SU-DHL-6 (cell line): ENCODE data around the gene CYP2C9.
"Not testable (repeated sequence)": the region's sequence is repeated elsewhere in the genome, so short reads cannot be mapped to it uniquely, and the experiment has no call there.

ENCODE experiments used
- H2AFZ ChIP-seq: fragments of 200-600 bp; sonication (generic); 2 replicates; pipeline ENCODE4 v1.6.1; 2014; ENCODE audit warnings: low read depth, mild to moderate bottlenecking, moderate library complexity, mixed read lengths, antibody characterized with exemption, low read length; ENCODE audit not compliant: severe bottlenecking
- H3F3A ChIP-seq: fragments of 200-600 bp; shearing (Covaris generic); 2 replicates; pipeline ENCODE4 v1.6.0; 2016; ENCODE audit warnings: antibody characterized with exemption, mild to moderate bottlenecking; ENCODE audit not compliant: insufficient read depth
- H3K27ac ChIP-seq: fragments of 200-600 bp; sonication (generic); 2 replicates; pipeline ENCODE4 v1.5.1; 2016; ENCODE audit warnings: low read depth, mild to moderate bottlenecking, low read length, moderate library complexity, mixed read lengths
- H3K27me3 ChIP-seq: fragments of 200-600 bp; sonication (generic), shearing (Covaris generic); 2 replicates; pipeline ENCODE4 v1.6.0; 2014; ENCODE audit warnings: mild to moderate bottlenecking, low read length
- H3K36me3 ChIP-seq: fragments of 200-600 bp; sonication (generic); 2 replicates; pipeline ENCODE4 v1.6.1; 2014; ENCODE audit warnings: mild to moderate bottlenecking, low read length, mixed read lengths
- H3K4me2 ChIP-seq: fragments of 300-600, 200-600 bp; shearing (Covaris generic), sonication (generic); 2 replicates; pipeline ENCODE4 v1.6.0; 2014; ENCODE audit warnings: low read length, low read depth, mild to moderate bottlenecking; ENCODE audit not compliant: poor library complexity, severe bottlenecking
- H3K4me3 ChIP-seq: fragments of 200-600 bp; sonication (generic); 2 replicates; pipeline ENCODE4 v1.5.1; 2014; ENCODE audit warnings: antibody characterized with exemption, low read length, mild to moderate bottlenecking, mixed read lengths; ENCODE audit not compliant: insufficient read depth, poor library complexity, severe bottlenecking
- H3K79me2 ChIP-seq: fragments of 200-600 bp; sonication (generic); 2 replicates; pipeline ENCODE4 v1.6.1; 2014; ENCODE audit warnings: mild to moderate bottlenecking, low read length, moderate library complexity; ENCODE audit not compliant: insufficient read depth
- H3K9ac ChIP-seq: fragments of 200-600 bp; sonication (generic); 2 replicates; pipeline ENCODE4 v1.7.0; 2014; ENCODE audit warnings: mild to moderate bottlenecking, low read length
- H3K9me2 ChIP-seq: fragments of 200-600 bp; sonication (generic); replicated peaks from 2 replicates; pipeline ENCODE4 v1.6.1; 2014; ENCODE audit warnings: low read length; ENCODE audit not compliant: insufficient read depth
- H3K9me3 ChIP-seq: fragments of 200-600 bp; sonication (generic); 2 replicates; pipeline ENCODE4 v1.6.1; 2014; ENCODE audit warnings: low read length, mixed read lengths; ENCODE audit not compliant: insufficient read depth
- H4K20me1 ChIP-seq: fragments of 200-600 bp; sonication (generic); 2 replicates; pipeline ENCODE4 v1.6.1; 2014; ENCODE audit warnings: low read depth, mild to moderate bottlenecking, antibody characterized with exemption, low read length, moderate library complexity, mixed read lengths
- CTCF ChIP-seq: fragments of 200-600 bp; sonication (generic); IDR thresholded peaks from one replicate; pipeline ENCODE4 v1.5.1; 2017; ENCODE audit warnings: antibody characterized with exemption, mild to moderate bottlenecking, low read length, moderate library complexity; ENCODE audit not compliant: insufficient read depth, poor library complexity, severe bottlenecking
- EZH2phosphoT487 ChIP-seq: fragments of 200-600 bp; sonication (generic), shearing (Covaris generic); conservative IDR thresholded peaks from 2 replicates; pipeline ENCODE4 v1.6.1; 2018; ENCODE audit warnings: mild to moderate bottlenecking, antibody characterized with exemption, low read length, moderate library complexity, mixed read lengths

The CYP2C9 gene

GRCh38 chr10:94902080-94902479 is 36.4 kb upstream of the CYP2C9 start:
- Histone ChIP-seq H4K20me1 (no peaks in the 10 kb centered on the region), H3F3A (no peaks in the 10 kb centered on the region), H3K79me2 (no peaks in the 10 kb centered on the region), H2AFZ (no peak overlapping the region), H3K36me3 (no peaks in the 10 kb centered on the region), H3K4me3 (no peak overlapping the region), H3K27ac (no peak overlapping the region), H3K4me2 (no peak overlapping the region), H3K9me3 (no peaks in the 10 kb centered on the region), H3K9ac (no peak overlapping the region), H3K9me2 (no peaks in the 10 kb centered on the region), H3K27me3 (no peaks in the 10 kb centered on the region)
- TF ChIP-seq CTCF = no peak
- TF ChIP-seq EZH2phosphoT487 = no peak

GRCh38 chr10:94902570-94902969 is 35.9 kb upstream of the CYP2C9 start:
- Histone ChIP-seq H3K4me2 (no peak overlapping the region), H4K20me1 (no peaks in the 10 kb centered on the region), H3K9ac (no peak overlapping the region), H3K27me3 (no peaks in the 10 kb centered on the region), H3K9me2 (no peaks in the 10 kb centered on the region), H3K79me2 (no peaks in the 10 kb centered on the region), H3K4me3 (no peak overlapping the region), H2AFZ (no peak overlapping the region), H3K27ac (no peak overlapping the region), H3F3A (no peaks in the 10 kb centered on the region), H3K36me3 (no peaks in the 10 kb centered on the region), H3K9me3 (no peaks in the 10 kb centered on the region)
- no peak for TF ChIP-seq EZH2phosphoT487
- TF ChIP-seq CTCF = no peak

DNA sequence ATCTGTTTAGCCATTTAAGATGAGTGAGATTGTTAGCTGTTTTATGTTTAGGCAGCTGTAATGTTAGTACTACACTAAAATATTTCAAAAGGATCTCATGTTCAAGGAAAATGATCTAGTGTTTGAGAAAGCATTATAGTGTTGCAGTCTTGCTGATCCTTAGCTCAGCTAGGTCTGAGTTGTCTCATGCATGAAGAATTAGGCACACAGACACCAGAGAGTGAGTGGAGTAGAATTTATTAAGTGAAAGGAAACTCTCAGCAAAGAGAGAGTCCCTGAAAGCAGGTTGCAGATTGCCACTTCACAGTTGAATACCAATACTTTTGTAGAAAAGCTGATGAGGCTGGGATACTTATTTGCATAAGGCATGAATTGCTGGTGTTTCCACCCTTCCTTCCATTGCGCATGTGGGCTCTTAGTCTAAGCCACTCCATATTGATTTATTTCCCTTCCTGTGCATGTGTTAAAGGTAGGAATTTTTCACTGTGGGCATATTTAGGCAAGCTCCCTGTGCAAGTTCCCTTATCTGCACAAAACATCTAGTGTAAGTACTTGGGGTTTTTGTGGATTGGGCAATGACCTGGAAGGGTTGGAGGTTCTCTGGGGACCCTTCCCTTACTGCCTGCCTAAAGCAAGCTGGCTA is 33.8 kb upstream of the CYP2C9 start:
- not testable (repeated sequence) for H3K9me3 ChIP-seq, H2AFZ ChIP-seq, H3K27ac ChIP-seq, H4K20me1 ChIP-seq, H3K4me3 ChIP-seq, H3K9me2 ChIP-seq, H3F3A ChIP-seq, H3K36me3 ChIP-seq, H3K79me2 ChIP-seq, H3K27me3 ChIP-seq, H3K4me2 ChIP-seq, H3K9ac ChIP-seq

- no peak overlapping the region for H3K4me3 ChIP-seq
- H3K27me3 ChIP-seq = no peaks in the 10 kb centered on the region
- H3F3A ChIP-seq = no peaks in the 10 kb centered on the region
- no peak overlapping the region for H3K4me2 ChIP-seq
- no peak for TF ChIP-seq CTCF
- TF ChIP-seq EZH2phosphoT487 = no peak
- H2AFZ ChIP-seq = no peak overlapping the region
- H3K9me2 ChIP-seq = no peaks in the 10 kb centered on the region
- H3K79me2 ChIP-seq = no peaks in the 10 kb centered on the region
- no peak overlapping the region for H3K9ac ChIP-seq
- H3K9me3 ChIP-seq = no peaks in the 10 kb centered on the region
- H3K36me3 ChIP-seq = no peaks in the 10 kb centered on the region
- H4K20me1 ChIP-seq = no peaks in the 10 kb centered on the region
- H3K27ac ChIP-seq = no peak overlapping the region
These were observed 22.0 kb upstream of the CYP2C9 start for GRCh38 chr10:94916423-94916822.
